HUES6 (cell line): ENCODE measurements around the gene WIPF2.

Source experiments
- H3K27ac ChIP-seq: 2 replicates; pipeline ENCODE4 v1.7.0; 2013; ENCODE audit warnings: low read depth, mild to moderate bottlenecking, low read length, inconsistent platforms
- H3K27me3 ChIP-seq: 2 replicates; pipeline ENCODE4 v1.6.1; 2013; ENCODE audit warnings: low read length; ENCODE audit not compliant: control insufficient read depth, insufficient read depth
- H3K36me3 ChIP-seq: 2 replicates; pipeline ENCODE4 v1.6.1; 2013; ENCODE audit warnings: low read length; ENCODE audit not compliant: control insufficient read depth, insufficient read depth
- H3K4me1 ChIP-seq: 2 replicates; pipeline ENCODE4 v1.6.1; 2013; ENCODE audit warnings: low read length; ENCODE audit not compliant: control insufficient read depth, insufficient read depth
- H3K4me3 ChIP-seq: 2 replicates; pipeline ENCODE4 v1.5.1; 2013; ENCODE audit warnings: low read depth, low read length
- H3K9ac ChIP-seq: one replicate; pipeline ENCODE4 v1.6.1; 2013; ENCODE audit warnings: mild to moderate bottlenecking, low read length
- H3K9me3 ChIP-seq: 2 replicates; pipeline ENCODE4 v1.6.1; 2013; ENCODE audit warnings: low read depth, low read length; ENCODE audit not compliant: control insufficient read depth, insufficient read depth

WIPF2 gene

GRCh38 chr17:40218740-40219593 is at the start of gene WIPF2:
Gene WIPF2, plus strand, starts transcription at chr17:40219304. Its CDS starts 37,156 bp downstream, at chr17:40256460.
- peak within 1 kb of the TSS; percentile 59 for H3K27ac ChIP-seq
- no peaks in the 10 kb centered on the region for H3K36me3 ChIP-seq
- no peaks in the 10 kb centered on the region for H3K9me3 ChIP-seq
- no peaks in the 10 kb centered on the region for H3K27me3 ChIP-seq
- no peaks in the 10 kb centered on the region for H3K4me1 ChIP-seq
- H3K9ac ChIP-seq: peak within 1 kb of the TSS; percentile 73
- peak within 1 kb of the TSS; percentile 74 for H3K4me3 ChIP-seq

DNA sequence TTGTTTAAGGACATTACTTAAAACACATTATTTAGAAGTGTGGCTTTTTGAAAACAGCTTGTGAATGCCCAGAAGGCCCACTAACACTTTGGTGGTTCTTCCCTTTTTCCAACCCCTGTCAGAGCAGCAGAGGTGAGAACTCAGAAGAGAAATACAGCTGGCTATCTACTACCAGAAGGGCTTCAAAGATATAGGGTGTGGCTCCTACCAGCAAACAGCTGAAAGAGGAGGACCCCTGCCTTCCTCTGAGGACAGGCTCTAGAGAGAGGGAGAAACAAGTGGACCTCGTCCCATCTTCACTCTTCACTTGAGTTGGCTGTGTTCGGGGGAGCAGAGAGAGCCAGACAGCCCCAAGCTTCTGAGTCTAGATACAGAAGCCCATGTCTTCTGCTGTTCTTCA is 48.8 kb upstream of the WIPF2 start:
- Histone ChIP-seq H3K4me3 (no peak overlapping the region), H3K27ac (no peak overlapping the region), H3K9ac (no peak overlapping the region), H3K27me3 (no peaks in the 10 kb centered on the region), H3K36me3 (peaks cover 85% of the 10 kb centered on the region), H3K9me3 (no peaks in the 10 kb centered on the region), H3K4me1 (peaks cover 4% of the 10 kb centered on the region)

DNA sequence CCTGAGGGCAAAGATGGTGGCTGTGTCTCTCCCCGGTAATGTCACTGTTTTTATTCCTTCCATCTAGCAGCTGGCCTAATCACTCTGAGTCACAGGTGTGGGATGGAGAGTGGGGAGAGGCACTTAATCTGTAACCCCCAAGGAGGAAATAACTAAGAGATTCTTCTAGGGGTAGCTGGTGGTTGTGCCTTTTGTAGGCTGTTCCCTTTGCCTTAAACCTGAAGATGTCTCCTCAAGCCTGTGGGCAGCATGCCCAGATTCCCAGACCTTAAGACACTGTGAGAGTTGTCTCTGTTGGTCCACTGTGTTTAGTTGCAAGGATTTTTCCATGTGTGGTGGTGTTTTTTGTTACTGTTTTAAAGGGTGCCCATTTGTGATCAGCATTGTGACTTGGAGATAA is 47.4 kb upstream of the WIPF2 start:
- Histone ChIP-seq H3K4me1 (peaks cover 6% of the 10 kb centered on the region), H3K27me3 (no peaks in the 10 kb centered on the region), H3K4me3 (no peak overlapping the region), H3K27ac (no peak overlapping the region), H3K9ac (no peak overlapping the region), H3K36me3 (peaks cover 76% of the 10 kb centered on the region), H3K9me3 (no peaks in the 10 kb centered on the region)

- no peak overlapping the region for H3K4me3 ChIP-seq
- H3K9ac ChIP-seq: no peak overlapping the region
- H3K4me1 ChIP-seq: peaks cover 8% of the 10 kb centered on the region
- no peak overlapping the region for H3K27ac ChIP-seq
- H3K9me3 ChIP-seq: no peaks in the 10 kb centered on the region
- no peaks in the 10 kb centered on the region for H3K27me3 ChIP-seq
- peaks cover 65% of the 10 kb centered on the region for H3K36me3 ChIP-seq
Observed at GRCh38 chr17:40173091-40173777, 45.9 kb upstream of the WIPF2 start.

DNA sequence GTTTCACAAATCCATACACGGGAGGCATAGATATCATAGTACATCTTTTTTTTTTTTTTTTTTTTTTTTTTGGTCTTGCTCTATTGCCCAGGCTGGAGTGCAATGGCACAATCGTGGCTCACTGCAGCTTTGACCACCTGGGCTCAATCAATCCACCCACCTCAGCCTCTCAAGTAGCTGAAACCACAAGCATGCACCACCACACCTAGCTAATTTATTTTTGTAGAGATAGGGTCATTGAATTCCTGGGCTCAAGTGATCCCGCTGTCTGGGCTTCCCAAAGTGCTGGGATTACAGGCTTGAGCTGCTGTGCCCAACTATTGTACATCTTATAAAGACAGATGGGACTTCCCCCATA is 45.3 kb upstream of the WIPF2 start:
- no peaks in the 10 kb centered on the region for H3K9me3 ChIP-seq
- H3K27me3 ChIP-seq: no peaks in the 10 kb centered on the region
- H3K9ac ChIP-seq: no peak overlapping the region
- H3K4me3 ChIP-seq: no peak overlapping the region
- H3K27ac ChIP-seq: no peak overlapping the region
- peaks cover 60% of the 10 kb centered on the region for H3K36me3 ChIP-seq
- peaks cover 12% of the 10 kb centered on the region for H3K4me1 ChIP-seq

DNA sequence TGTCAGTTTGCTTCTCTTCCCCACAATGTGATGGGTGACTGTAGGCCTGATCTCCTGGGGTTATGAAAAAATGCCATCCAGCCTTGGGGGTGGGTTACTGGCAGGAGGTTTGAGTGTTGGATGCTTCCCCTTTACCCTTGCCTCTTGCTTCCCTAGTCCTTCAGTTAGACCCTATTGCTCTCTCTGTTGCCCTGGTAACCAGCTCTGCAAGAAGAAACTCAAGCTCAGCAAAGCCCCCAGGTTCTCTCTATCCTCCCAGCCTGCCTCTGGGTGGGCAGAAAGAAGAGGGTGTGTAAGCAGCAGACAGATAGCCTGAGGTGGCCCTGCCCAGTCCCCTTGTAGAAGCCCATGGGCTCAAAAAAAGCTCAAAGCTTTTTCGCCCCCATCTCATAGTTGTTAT is 44.6 kb upstream of the WIPF2 start:
- peaks cover 52% of the 10 kb centered on the region for H3K36me3 ChIP-seq
- H3K4me1 ChIP-seq: peaks cover 13% of the 10 kb centered on the region
- H3K9ac ChIP-seq: no peak overlapping the region
- no peak overlapping the region for H3K27ac ChIP-seq
- H3K4me3 ChIP-seq: no peak overlapping the region
- H3K27me3 ChIP-seq: no peaks in the 10 kb centered on the region
- H3K9me3 ChIP-seq: no peaks in the 10 kb centered on the region

DNA sequence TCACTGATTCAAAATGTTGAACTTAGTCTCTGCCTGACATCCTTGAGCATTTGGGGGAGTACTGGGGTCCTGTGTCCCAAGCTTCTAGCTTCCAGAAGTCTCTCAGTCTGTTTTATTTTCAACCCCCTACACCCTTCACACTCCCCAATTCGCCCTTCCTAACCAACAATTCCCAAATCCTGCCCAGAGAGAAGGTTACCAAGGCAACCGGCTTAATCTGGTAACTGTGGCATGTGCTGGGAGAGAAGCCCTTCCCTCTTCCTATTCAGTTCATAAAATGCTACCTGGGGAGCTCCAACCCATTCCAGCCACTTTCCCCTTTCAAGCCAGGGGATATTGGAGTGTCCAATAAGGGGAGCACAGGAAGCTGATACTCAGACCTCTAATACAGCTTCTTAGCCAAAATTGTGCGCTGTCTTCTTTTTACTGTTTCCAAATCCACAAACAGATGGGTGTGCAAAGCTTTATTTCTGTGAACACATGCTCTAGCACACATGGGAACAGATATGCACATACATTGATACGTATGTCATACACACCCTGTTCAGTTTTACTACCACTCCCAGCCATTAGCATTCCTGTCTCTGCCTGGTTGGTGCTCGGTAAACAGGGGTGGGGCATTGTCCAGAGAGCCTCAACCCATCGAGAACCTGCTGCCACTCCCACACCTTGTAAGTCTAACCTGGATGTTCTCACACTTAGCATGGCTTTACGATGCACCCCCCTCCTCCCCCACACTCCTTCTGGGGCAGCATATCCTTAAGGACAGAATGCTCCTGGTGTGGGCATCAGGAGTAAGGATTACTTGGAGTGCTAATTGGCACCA is 43.0 kb upstream of the WIPF2 start:
- no peak overlapping the region for H3K9ac ChIP-seq
- H3K9me3 ChIP-seq: no peaks in the 10 kb centered on the region
- peaks cover 36% of the 10 kb centered on the region for H3K36me3 ChIP-seq
- H3K27me3 ChIP-seq: no peaks in the 10 kb centered on the region
- H3K27ac ChIP-seq: no peak overlapping the region
- no peak overlapping the region for H3K4me3 ChIP-seq
- H3K4me1 ChIP-seq: peaks cover 25% of the 10 kb centered on the region

DNA sequence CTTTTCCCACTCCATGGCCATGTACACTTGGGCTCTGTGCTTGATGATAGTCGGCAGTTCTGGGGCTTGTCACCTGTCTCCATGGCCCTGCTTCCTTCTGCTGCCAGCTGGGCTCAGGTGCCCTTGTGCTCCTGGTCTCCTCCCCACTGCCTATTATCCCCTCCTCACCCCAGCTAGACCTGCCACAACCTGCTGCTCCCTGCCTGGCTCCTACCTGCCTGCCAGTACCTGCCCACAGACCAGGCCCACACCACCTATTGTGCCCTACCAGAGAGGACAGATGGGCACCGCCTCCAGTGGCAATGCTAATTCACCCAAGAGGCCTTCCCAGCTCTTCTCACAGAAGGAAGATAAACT is 42.4 kb upstream of the WIPF2 start:
- peaks cover 25% of the 10 kb centered on the region for H3K4me1 ChIP-seq
- no peaks in the 10 kb centered on the region for H3K27me3 ChIP-seq
- peak overlapping the region; percentile 24 for H3K9ac ChIP-seq

DNA sequence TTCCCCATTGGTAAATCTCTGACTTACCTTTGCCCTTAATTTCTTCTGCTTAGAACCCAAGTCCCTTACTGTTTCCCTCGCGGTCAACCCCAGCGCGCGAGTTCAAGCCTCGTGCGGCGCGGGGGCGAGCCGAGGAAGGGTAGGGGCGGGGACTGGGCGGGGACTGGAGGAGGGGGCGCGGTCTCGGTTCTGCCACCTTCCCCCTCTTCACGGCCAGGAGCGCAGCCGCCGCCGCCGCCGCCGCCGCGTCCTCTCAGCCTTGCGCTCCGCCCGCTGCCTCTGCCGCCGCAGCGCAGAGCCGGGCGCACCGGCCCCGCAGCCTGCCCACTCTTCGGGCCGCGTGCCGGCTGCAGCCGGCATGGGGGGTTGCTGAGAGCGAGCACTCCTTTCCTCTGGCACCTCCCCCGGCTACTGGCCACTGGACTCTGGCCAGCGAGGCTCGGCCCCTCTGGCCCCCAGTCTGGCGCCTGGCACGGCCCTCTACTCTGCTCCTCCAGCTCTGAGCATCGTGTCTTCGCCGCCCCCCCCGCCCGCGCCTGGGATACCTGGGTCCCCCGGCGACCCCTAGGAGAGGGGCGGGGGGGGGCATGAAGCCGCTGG is 41.7 kb upstream of the WIPF2 start, which contains the start of gene RAPGEFL1:
Gene RAPGEFL1 (plus strand): TSS at position 196 of the 600 bp plus-strand sequence. CDS start 392 bp downstream, at position 588.
- Histone ChIP-seq H3K4me3 (peak within 1 kb of the TSS; percentile 66), H3K36me3 (peaks cover 27% of the 10 kb centered on the region), H3K9me3 (no peaks in the 10 kb centered on the region), H3K4me1 (peaks cover 25% of the 10 kb centered on the region), H3K9ac (peak within 1 kb of the TSS; percentile 31), H3K27ac (no peak within 1 kb of the TSS), H3K27me3 (no peaks in the 10 kb centered on the region)

More for the DNA sequence above, 42.4 kb upstream of the WIPF2 start:
- peak overlapping the region; percentile 35; the same call in 1 of the 2 replicates for H3K4me3 ChIP-seq
- H3K36me3 ChIP-seq: peaks cover 34% of the 10 kb centered on the region
- H3K27ac ChIP-seq: no peak overlapping the region
- H3K9me3 ChIP-seq: no peaks in the 10 kb centered on the region

DNA sequence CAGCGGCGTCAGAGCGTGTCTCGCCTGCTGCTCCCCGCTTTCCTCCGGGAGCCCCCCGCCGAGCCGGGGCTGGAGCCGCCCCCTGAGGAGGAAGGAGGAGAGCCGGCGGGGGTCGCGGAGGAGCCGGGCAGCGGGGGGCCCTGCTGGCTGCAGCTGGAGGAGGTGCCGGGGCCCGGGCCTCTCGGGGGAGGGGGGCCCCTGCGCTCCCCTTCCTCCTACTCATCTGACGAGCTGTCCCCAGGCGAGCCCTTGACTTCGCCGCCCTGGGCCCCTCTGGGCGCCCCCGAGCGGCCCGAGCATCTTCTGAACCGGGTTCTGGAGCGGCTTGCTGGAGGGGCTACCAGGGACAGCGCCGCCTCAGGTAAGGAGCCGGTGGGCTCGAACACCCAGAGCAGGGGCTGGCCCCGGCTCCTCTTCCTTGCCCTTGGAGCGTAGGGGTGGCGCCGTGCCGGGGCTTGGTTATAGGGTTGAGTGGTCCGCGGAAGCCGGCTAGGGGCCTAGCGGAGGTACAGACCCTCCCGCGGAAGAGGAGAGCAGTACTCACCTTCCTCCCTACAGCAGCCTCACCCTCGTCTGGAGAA is 41.0 kb upstream of the WIPF2 start:
- H3K36me3 ChIP-seq: peaks cover 21% of the 10 kb centered on the region
- peak overlapping the region; percentile 66 for H3K4me3 ChIP-seq
- H3K9ac ChIP-seq: peak overlapping the region; percentile 11
- no peaks in the 10 kb centered on the region for H3K27me3 ChIP-seq
- no peaks in the 10 kb centered on the region for H3K9me3 ChIP-seq
- H3K27ac ChIP-seq: no peak overlapping the region
- peaks cover 25% of the 10 kb centered on the region for H3K4me1 ChIP-seq
